Ishikawa (cell line): Measurements from ENCODE around the gene CTSC.

ENCODE experiments used
- CEBPB ChIP-seq: IDR thresholded peaks from 2 replicates; pipeline ENCODE4 v1.6.1; 2012
- CREB1 ChIP-seq: IDR thresholded peaks from 2 replicates; pipeline ENCODE4 v1.6.1; 2012; ENCODE audit warnings: low read depth
- EGR1 ChIP-seq: IDR thresholded peaks from 2 replicates; pipeline ENCODE4 v1.6.1; 2012
- EP300 ChIP-seq: IDR thresholded peaks from 2 replicates; pipeline ENCODE4 v1.6.1; 2012; ENCODE audit warnings: borderline replicate concordance
- FOXM1 ChIP-seq: IDR thresholded peaks from 2 replicates; pipeline ENCODE4 v1.6.1; 2012; ENCODE audit warnings: low read depth, borderline replicate concordance
- NFIC ChIP-seq: IDR thresholded peaks from 2 replicates; pipeline ENCODE4 v1.6.1; 2012
- RAD21 ChIP-seq: IDR thresholded peaks from 2 replicates; pipeline ENCODE4 v1.6.1; 2012; ENCODE audit warnings: low read depth
- REST ChIP-seq: IDR thresholded peaks from 2 replicates; pipeline ENCODE4 v1.6.1; 2012; ENCODE audit warnings: low read depth, mild to moderate bottlenecking
- TAF1 ChIP-seq: IDR thresholded peaks from 2 replicates; pipeline ENCODE4 v1.6.1; 2012; ENCODE audit warnings: low read depth, mild to moderate bottlenecking
- TCF12 ChIP-seq: IDR thresholded peaks from 2 replicates; pipeline ENCODE4 v1.6.1; 2012; ENCODE audit warnings: low read depth
- TEAD4 ChIP-seq: IDR thresholded peaks from 2 replicates; pipeline ENCODE4 v1.6.1; 2012
- YY1 ChIP-seq: IDR thresholded peaks from 2 replicates; pipeline ENCODE4 v1.6.1; 2012; ENCODE audit warnings: low read depth
- ZBTB7A ChIP-seq: IDR thresholded peaks from 2 replicates; pipeline ENCODE4 v1.6.1; 2012; ENCODE audit warnings: low read depth
- TF ChIP-seq, protein P1 (sequence below): IDR thresholded peaks from 2 replicates; pipeline ENCODE4 v1.6.1; 2012
- TF ChIP-seq, protein P2 (sequence below): IDR thresholded peaks from 2 replicates; pipeline ENCODE4 v1.6.1; 2012

The CTSC gene

GRCh38 chr11:88363648-88364065, 26.1 kb upstream of the CTSC start:
- TF ChIP-seq ZBTB7A, result no peak
- TF ChIP-seq FOXM1, result no peak
- TF ChIP-seq YY1, result no peak
- TF ChIP-seq NFIC, result no peak
- no peak for TF ChIP-seq TCF12
- TF ChIP-seq, protein P1, sequence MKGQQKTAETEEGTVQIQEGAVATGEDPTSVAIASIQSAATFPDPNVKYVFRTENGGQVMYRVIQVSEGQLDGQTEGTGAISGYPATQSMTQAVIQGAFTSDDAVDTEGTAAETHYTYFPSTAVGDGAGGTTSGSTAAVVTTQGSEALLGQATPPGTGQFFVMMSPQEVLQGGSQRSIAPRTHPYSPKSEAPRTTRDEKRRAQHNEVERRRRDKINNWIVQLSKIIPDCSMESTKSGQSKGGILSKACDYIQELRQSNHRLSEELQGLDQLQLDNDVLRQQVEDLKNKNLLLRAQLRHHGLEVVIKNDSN, result no peak
- no peak for TF ChIP-seq CEBPB
- no peak for TF ChIP-seq EP300
- no peak for TF ChIP-seq TAF1
- TF ChIP-seq REST, result no peak
- TF ChIP-seq, protein P2, sequence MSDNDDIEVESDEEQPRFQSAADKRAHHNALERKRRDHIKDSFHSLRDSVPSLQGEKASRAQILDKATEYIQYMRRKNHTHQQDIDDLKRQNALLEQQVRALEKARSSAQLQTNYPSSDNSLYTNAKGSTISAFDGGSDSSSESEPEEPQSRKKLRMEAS, result no peak
- no peak for TF ChIP-seq CREB1
- TF ChIP-seq EGR1, result no peak

DNA sequence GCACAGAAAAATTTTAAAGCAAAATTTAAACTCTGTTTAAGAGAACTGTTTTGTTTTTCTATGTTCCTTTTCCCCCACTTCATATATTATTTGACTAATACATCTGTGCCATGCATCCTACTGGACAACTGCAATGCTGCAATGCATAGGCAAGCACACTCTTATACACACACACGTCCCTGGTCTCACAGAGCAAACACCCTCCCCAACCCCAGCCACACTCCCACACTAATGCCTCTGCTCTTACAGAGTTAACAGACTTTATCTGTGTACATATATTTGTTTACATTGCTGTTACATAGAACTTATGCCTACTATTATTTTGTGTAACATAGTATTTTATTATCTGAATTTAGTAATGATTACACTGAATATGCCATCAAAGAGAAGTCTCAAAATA, 25.5 kb upstream of the CTSC start:
- no peak for TF ChIP-seq REST
- no peak for TF ChIP-seq EGR1
- no peak for TF ChIP-seq CEBPB
- TF ChIP-seq TCF12, result no peak
- no peak for TF ChIP-seq FOXM1
- no peak for TF ChIP-seq CREB1
- TF ChIP-seq ZBTB7A, result no peak
- no peak for TF ChIP-seq EP300
- TF ChIP-seq TEAD4, result no peak
- TF ChIP-seq NFIC, result no peak
- TF ChIP-seq TAF1, result no peak
- TF ChIP-seq YY1, result no peak
- TF ChIP-seq, protein P2, result no peak
- TF ChIP-seq, protein P1, result no peak
- TF ChIP-seq RAD21, result no peak

GRCh38 chr11:88360141-88360540, 22.6 kb upstream of the CTSC start:
- TF ChIP-seq TAF1 (no peak), EGR1 (no peak), CEBPB (no peak), ZBTB7A (no peak), RAD21 (no peak)
- TF ChIP-seq, protein P1, result no peak
- TF ChIP-seq, protein P2, result no peak

GRCh38 chr11:88359541-88359940, 22.0 kb upstream of the CTSC start:
- TF ChIP-seq EGR1 (no peak), YY1 (no peak), NFIC (no peak), CEBPB (no peak), ZBTB7A (no peak), TEAD4 (no peak), EP300 (no peak), CREB1 (no peak), FOXM1 (no peak), RAD21 (no peak), TAF1 (no peak), TCF12 (no peak), REST (no peak)
- TF ChIP-seq, protein P1, result no peak
- TF ChIP-seq, protein P2, result no peak
